Large intestine (tissue), 3 donors: ENCODE measurements around the gene RBM12. TPM values are rescaled to one million over a fixed set of nuclear protein-coding genes. Genes with fewer than 3 reads are reported as not detected.
"Not testable (repeated sequence)": the region's sequence is repeated elsewhere in the genome, so short reads cannot be mapped to it uniquely, and the experiment has no call there.

Source experiments
- DNase-seq, 2 donors: peaks; one replicate each; pipeline versions ENCODE4 v3.0.0 to v3.0.0-alpha.2; 2013
- H3K27ac ChIP-seq: one replicate; pipeline ENCODE4 v1.5.1; 2013; ENCODE audit warnings: low read length
- H3K27me3 ChIP-seq: 2 replicates; pipeline ENCODE4 v1.6.1; 2013; ENCODE audit warnings: low read length; ENCODE audit not compliant: control insufficient read depth, insufficient read depth
- H3K36me3 ChIP-seq: 2 replicates; pipeline ENCODE4 v1.6.1; 2013; ENCODE audit warnings: low read length; ENCODE audit not compliant: control insufficient read depth, insufficient read depth
- H3K4me1 ChIP-seq: one replicate; pipeline ENCODE4 v1.6.1; 2013; ENCODE audit warnings: low read length; ENCODE audit not compliant: control insufficient read depth, insufficient read depth
- H3K4me3 ChIP-seq: one replicate; pipeline ENCODE4 v1.5.1; 2013; ENCODE audit warnings: low read length
- H3K9me3 ChIP-seq: one replicate; pipeline ENCODE4 v1.6.1; 2013; ENCODE audit warnings: mild to moderate bottlenecking, low read depth, low read length, moderate library complexity; ENCODE audit not compliant: control insufficient read depth
- WGBS: methylation state at CpG from one replicate; pipeline ENCODE4 v1.1.5; 2013; ENCODE audit warnings: low lambda C conversion rate; ENCODE audit not compliant: insufficient coverage; 5-methylcytosine and 5-hydroxymethylcytosine counted together
- polyA plus RNA-seq: library from polyadenylated mRNA; unstranded; fragments of 120-200 nt; gene quantifications from one replicate; pipeline ENCODE4 v1.2.1, GENCODE V29; 2013

Gene RBM12
- polyA plus RNA-seq, 1 donor, result 62.4 TPM

DNA sequence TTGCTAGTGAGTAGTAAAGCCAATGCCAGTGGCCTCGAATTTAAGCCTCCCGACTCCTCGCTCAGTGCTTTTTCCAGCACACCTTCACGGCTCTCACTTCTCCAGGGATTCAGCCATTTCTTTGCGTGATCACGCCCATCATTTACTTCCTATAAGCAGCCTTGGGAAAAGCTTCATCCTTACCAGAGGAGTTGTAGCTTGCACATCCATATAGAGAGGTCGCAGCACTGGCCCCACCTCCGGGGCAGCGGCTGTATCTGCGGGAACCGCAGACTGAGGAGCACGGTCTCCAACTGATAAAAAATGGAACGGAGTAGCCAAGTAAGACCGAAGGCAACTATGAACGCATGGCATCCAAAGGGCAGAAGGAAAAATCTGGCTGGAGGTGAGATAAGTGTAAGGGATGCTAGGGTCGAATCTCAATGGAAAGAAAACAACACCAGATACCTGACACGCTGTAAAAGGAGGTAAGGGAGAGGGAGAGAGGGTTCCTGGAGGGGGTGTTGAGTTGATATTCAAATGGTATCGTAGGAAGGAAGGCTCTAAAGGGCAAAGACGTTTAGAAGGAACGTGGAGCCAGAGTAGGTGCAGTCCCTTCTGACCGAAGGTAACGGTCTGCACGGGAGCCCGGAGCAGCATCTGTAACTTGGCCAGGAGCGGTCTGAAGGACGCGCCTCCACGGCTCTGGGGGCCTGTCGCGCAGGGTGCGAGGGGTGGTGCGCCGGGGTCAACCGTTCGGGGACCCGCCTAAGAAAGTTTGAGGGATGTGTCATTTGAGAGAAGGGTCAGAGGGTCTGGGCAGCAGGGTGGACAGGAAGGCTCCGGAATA is 33.8 kb upstream of the RBM12 start:
- peaks cover 36% of the 10 kb centered on the region for H3K36me3 ChIP-seq
- H3K4me1 ChIP-seq, result peaks cover 12% of the 10 kb centered on the region
- H3K4me3 ChIP-seq, result peak overlapping the region; percentile 74
- no peaks in the 10 kb centered on the region for H3K27me3 ChIP-seq
- DNase-seq, result peak in 1 of 2 donors; percentile 13
- no peaks in the 10 kb centered on the region for H3K9me3 ChIP-seq
- 0% methylated on average over 1 of the region's 37 CpGs for WGBS
- peak overlapping the region; percentile 72 for H3K27ac ChIP-seq

DNA sequence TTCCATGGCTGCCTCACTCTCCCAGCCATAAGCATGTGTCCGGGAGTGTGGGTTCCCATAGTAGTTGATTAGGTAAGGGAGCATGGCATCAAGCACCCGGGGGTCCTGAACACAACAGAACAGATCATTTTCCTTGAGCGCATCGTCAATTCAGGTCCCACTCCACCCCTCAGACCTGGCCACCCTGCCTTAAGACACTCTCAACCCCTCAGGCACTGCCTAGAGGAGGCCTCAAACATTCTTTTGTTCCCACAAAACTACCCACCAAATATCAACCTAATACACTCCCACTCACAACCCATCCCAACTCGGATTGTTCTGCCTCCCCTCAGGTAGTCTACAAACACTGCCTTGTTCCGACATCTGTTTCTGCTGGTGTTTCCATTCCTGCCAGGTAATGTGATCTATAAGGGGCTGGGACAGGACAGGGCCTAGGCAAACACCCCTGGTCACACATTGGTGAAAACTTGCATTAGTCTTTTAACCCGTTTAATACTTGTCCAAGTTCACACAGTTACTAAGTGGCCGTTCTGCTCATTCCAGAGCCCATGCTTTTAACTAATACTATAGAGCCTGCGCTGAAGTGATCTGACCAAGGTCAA is 33.1 kb upstream of the RBM12 start:
- Histone ChIP-seq H3K27me3 (no peaks in the 10 kb centered on the region), H3K4me3 (peak overlapping the region; percentile 74), H3K4me1 (peaks cover 12% of the 10 kb centered on the region), H3K27ac (no peak overlapping the region), H3K9me3 (no peaks in the 10 kb centered on the region), H3K36me3 (peaks cover 33% of the 10 kb centered on the region)
- no peak for DNase-seq
- WGBS, result no CpG with 5 or more reads among the region's 9 CpGs

DNA sequence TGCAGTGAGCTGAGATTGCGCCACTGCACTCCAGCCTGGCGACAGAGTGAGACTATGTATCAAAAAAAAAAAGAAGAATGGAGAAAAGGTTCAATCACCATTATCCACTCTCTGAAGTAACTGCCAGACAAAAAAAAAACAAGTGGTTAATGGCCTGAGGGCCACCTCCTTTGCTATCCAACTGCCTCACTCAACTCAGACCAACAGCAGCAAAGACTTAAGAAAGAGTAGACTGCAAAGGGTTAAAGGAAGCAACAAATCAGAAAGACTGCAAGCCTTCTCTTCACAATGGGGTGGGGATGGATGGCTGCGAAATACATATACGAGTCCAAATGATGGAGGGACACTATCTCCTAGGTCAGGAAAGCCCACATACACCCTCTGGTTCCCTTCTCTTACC is 31.3 kb upstream of the RBM12 start:
- Histone ChIP-seq H3K4me1 (peaks cover 12% of the 10 kb centered on the region), H3K27ac (no peak overlapping the region), H3K9me3 (no peaks in the 10 kb centered on the region), H3K4me3 (no peak overlapping the region), H3K36me3 (peaks cover 25% of the 10 kb centered on the region), H3K27me3 (no peaks in the 10 kb centered on the region)
- no CpG with 5 or more reads among the region's 4 CpGs for WGBS
- no peak for DNase-seq

DNA sequence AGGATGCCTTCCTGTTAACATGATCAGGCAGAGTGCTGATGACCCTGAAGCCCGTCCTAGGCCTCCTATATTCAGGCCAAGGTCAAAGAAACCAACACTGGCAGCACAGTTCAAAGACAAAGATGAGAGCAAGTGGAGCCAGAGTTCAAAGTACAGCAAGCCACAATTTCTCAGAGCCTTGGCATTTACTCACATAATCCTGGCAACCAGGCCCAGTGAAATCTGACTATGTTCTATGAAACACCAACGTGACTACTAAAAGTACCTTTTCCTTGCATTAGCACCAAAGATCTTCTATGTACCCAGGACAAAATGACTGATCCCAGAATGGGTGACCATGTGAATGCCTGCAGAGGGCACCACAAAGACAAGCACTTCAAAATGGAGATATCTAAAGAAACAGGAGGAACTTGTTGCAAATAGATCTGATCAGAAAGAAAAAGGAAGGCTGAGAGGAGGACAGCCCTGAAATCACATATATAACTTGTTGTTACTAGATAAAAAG is 30.6 kb upstream of the RBM12 start:
- no CpG with 5 or more reads among the region's 2 CpGs for WGBS
- Histone ChIP-seq H3K27ac (no peak overlapping the region), H3K36me3 (peaks cover 29% of the 10 kb centered on the region), H3K4me1 (peaks cover 7% of the 10 kb centered on the region), H3K9me3 (no peaks in the 10 kb centered on the region), H3K27me3 (no peaks in the 10 kb centered on the region), H3K4me3 (no peak overlapping the region)
- no peak for DNase-seq

DNA sequence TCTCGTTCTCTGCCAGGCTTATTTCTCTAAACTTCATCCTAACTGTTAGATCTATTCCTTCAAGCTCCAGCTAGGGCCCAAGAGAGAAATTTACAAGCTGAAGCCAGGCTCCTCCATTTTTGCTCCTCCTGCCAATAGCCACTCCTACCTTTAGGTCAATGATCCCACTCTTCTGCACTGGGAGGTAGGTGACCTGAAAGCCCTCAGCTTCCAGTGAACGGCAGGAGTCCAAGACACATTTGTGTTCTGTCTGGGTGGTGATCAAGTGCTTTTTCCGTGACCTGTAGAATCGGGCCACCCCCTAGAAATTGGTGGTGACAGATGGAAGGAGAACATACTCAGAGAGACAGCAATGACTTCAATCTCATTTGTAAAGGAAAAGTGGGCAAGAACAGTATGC is 25.6 kb upstream of the RBM12 start:
- no peaks in the 10 kb centered on the region for H3K27me3 ChIP-seq
- no peak overlapping the region for H3K27ac ChIP-seq
- H3K36me3 ChIP-seq, result peaks cover 48% of the 10 kb centered on the region
- H3K4me3 ChIP-seq, result no peak overlapping the region
- no peaks in the 10 kb centered on the region for H3K4me1 ChIP-seq
- no CpG with 5 or more reads among the region's 4 CpGs for WGBS
- H3K9me3 ChIP-seq, result peaks cover 5% of the 10 kb centered on the region
- DNase-seq, result no peak

DNA sequence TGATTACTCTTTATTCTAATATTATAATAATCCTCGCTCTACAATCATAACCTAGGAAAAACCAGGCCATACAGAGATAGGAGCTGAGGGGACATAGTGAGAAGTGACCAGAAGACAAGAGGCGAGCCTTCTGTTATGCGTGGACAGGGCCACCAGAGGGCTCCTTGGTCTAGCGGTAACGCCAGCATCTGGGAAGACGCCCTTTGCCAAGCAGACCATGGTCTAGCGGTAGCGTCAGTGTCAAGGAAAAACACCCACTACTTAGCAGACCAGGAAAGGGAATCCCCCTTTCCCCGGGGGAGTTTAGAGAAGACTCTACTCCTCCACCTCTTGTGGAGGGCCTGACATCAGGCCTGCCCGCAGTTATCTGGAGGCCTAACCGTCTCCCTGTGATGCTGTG is 22.2 kb upstream of the RBM12 start:
- no CpG with 5 or more reads among the region's 11 CpGs for WGBS

DNA sequence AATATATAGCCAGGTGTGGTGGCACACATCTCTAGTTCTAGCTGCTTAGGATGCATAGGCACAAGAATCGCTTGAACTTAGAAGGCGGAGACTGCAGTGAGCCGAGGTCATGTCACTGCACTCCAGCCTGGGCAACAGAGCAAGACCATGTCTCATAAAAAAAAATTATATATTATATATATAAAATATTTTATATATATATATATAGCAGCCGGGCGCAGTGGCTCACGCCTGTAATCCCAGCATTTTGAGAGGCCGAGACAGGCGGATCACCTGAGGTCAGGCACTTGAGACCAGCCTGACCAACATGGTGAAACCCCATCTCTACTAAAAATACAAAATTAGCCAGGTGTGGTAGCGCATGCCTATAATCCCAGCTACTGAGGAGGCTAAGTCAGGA is 20.7 kb upstream of the RBM12 start:
- not testable (repeated sequence) for H3K4me1 ChIP-seq, H3K4me3 ChIP-seq, H3K9me3 ChIP-seq, H3K27me3 ChIP-seq, H3K27ac ChIP-seq, DNase-seq
- H3K36me3 ChIP-seq, result peaks cover 46% of the 10 kb centered on the region
- no CpG with 5 or more reads among the region's 9 CpGs for WGBS

More for the DNA sequence above, 22.2 kb upstream of the RBM12 start:
- DNase-seq, H3K27ac ChIP-seq, H3K4me1 ChIP-seq, H3K4me3 ChIP-seq, H3K27me3 ChIP-seq, H3K9me3 ChIP-seq: not testable (repeated sequence)
- peaks cover 48% of the 10 kb centered on the region for H3K36me3 ChIP-seq

DNA sequence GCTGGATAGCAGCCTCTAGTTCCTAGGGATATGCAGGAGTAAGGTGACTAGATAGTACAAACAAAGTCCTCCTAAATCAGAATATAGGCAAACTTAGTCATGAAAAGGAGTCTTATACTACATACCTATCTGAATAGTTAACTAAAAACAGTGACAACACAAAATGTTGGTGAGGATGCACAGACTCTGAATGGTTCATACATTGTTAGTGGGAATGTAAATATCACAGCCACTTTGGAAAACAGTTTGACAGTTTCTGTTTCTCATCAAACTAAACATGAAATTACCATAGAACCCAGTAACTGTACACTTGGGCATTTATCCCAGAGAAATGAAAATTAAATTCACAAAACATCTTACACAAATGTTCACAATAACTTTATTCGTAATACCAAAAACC is 17.3 kb upstream of the RBM12 start:
- H3K9me3 ChIP-seq, result no peaks in the 10 kb centered on the region
- H3K27me3 ChIP-seq, result no peaks in the 10 kb centered on the region
- WGBS, result no CpG with 5 or more reads among the region's 1 CpG
- no peak for DNase-seq
- H3K4me1 ChIP-seq, result no peaks in the 10 kb centered on the region
- H3K36me3 ChIP-seq, result peaks cover 30% of the 10 kb centered on the region
- no peak overlapping the region for H3K4me3 ChIP-seq
- no peak overlapping the region for H3K27ac ChIP-seq

DNA sequence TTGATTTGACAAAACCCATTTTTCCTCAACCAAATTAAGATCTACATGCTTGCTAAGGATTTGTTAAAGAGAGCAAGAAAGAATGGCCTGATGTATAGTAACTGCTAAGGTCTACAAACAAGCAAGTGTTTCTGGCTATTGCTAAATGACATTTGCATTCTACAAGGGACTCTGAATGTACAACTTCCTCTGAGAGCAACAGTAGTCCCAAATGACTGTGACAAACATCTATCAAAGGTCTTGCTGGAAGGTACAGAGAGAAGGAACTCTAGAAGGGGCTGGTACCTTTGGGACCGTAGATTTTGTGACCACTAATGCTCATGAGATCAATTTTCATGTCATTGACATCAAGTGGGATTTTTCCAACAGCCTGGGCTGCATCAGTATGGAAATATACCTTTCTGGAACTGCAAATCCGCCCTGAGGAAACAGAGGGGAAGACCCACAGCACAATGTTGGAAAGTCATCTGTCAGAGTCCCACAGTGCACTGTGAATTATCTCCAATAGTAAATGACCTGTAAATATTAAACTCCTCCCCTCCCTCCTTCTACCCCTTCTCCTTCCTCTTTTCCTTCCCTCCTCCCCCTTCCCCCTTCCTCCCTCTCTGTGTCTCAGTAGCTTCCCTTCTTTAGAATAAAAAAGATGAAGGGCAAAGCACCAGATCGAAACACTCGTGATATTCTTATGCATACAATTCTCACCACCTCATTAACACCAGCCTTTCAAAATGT is 15.9 kb upstream of the RBM12 start:
- Histone ChIP-seq H3K27ac (no peak overlapping the region), H3K27me3 (no peaks in the 10 kb centered on the region), H3K4me1 (no peaks in the 10 kb centered on the region), H3K9me3 (no peaks in the 10 kb centered on the region), H3K36me3 (peaks cover 25% of the 10 kb centered on the region), H3K4me3 (no peak overlapping the region)
- DNase-seq, result no peak
- no CpG with 5 or more reads among the region's 4 CpGs for WGBS

DNA sequence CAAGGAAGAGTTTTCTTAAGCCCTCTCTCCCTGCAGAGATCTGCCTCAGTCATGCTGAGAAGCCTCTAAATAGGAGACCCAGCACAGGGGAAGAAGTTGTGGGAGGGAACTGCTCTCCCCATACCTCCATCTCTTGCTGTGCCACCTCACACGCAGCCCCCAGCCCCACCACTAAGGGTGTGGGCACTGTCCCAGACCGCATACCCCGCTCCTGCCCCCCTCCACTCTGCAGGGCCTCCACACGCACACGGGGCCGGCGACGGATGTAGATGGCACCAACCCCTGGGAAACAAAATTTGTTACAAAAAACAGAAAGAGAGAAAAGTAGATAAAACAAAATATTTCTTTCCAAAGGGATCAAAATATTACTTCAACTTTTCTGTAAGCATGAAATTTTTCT is 10.2 kb upstream of the RBM12 start:
- peaks cover 47% of the 10 kb centered on the region for H3K36me3 ChIP-seq

More for the DNA sequence above, 10.2 kb upstream of the RBM12 start:
- Histone ChIP-seq H3K27me3 (no peaks in the 10 kb centered on the region), H3K27ac (no peak overlapping the region), H3K9me3 (no peaks in the 10 kb centered on the region), H3K4me3 (no peak overlapping the region), H3K4me1 (no peaks in the 10 kb centered on the region)
- 99% methylated on average over 8 of the region's 8 CpGs for WGBS
- no peak for DNase-seq
